ENCODE results near the gene SLC22A23.

The SLC22A23 gene

DNA sequence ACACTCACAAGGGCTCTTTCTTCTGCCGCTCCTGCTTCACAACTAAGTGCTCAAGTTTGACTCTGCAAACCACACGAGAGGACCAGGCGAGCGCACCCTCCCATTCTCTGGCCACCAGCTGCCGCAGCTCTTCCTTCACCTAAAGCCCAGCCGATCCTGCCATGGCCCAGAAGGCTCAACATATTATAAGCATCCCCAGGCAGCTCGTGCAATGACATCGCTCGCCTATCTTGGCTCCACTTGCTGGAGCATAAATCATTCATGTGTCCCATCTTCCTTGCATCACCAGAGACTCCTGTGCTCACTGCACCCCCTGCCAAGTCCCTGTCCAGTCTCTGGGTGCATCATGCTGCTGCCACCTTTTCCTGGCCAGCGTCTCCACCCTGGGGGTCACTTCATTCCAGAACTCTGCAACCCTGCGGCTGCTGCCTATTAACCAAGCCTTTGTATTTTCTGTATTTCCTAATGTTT, 139.1 kb downstream of the SLC22A23 start:
- TF ChIP-seq YY1 (IDR thresholded peaks at IDR 0.05; ENCODE audit: low read depth) (no peak), EGR1 (IDR thresholded peaks at IDR 0.05) (no peak), NFIC (IDR thresholded peaks at IDR 0.05) (no peak), CEBPB (IDR thresholded peaks at IDR 0.05) (no peak), ZBTB7A (IDR thresholded peaks at IDR 0.05; ENCODE audit: low read depth) (no peak)
- TF ChIP-seq, protein P1, sequence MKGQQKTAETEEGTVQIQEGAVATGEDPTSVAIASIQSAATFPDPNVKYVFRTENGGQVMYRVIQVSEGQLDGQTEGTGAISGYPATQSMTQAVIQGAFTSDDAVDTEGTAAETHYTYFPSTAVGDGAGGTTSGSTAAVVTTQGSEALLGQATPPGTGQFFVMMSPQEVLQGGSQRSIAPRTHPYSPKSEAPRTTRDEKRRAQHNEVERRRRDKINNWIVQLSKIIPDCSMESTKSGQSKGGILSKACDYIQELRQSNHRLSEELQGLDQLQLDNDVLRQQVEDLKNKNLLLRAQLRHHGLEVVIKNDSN (IDR thresholded peaks at IDR 0.05) = no peak
- TF ChIP-seq, protein P2, sequence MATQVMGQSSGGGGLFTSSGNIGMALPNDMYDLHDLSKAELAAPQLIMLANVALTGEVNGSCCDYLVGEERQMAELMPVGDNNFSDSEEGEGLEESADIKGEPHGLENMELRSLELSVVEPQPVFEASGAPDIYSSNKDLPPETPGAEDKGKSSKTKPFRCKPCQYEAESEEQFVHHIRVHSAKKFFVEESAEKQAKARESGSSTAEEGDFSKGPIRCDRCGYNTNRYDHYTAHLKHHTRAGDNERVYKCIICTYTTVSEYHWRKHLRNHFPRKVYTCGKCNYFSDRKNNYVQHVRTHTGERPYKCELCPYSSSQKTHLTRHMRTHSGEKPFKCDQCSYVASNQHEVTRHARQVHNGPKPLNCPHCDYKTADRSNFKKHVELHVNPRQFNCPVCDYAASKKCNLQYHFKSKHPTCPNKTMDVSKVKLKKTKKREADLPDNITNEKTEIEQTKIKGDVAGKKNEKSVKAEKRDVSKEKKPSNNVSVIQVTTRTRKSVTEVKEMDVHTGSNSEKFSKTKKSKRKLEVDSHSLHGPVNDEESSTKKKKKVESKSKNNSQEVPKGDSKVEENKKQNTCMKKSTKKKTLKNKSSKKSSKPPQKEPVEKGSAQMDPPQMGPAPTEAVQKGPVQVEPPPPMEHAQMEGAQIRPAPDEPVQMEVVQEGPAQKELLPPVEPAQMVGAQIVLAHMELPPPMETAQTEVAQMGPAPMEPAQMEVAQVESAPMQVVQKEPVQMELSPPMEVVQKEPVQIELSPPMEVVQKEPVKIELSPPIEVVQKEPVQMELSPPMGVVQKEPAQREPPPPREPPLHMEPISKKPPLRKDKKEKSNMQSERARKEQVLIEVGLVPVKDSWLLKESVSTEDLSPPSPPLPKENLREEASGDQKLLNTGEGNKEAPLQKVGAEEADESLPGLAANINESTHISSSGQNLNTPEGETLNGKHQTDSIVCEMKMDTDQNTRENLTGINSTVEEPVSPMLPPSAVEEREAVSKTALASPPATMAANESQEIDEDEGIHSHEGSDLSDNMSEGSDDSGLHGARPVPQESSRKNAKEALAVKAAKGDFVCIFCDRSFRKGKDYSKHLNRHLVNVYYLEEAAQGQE (IDR thresholded peaks at IDR 0.05; ENCODE audit: low read depth) = no peak

DNA sequence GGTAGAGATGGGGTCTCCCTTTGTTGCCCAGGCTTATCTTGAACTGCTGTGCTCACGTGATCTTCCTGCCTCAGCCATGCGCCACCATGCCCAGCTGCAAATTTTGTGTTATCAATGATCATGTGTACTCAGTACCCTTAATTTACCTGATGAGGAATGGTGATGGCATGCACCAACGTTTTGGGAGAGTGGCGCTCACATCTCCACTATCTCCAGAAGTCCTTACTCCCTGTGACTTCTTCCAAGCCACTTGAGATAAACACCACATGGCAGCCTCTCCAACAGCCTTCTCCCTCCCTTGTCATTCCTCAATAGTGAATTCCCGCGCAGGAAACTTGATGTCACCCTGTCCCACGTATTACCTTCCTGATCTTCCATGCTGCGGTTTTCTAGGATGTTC, 140.0 kb downstream of the SLC22A23 start:
- no peak for TF ChIP-seq EP300 (IDR thresholded peaks at IDR 0.05; ENCODE audit: borderline replicate concordance)
- TF ChIP-seq CEBPB (IDR thresholded peaks at IDR 0.05) = no peak

DNA sequence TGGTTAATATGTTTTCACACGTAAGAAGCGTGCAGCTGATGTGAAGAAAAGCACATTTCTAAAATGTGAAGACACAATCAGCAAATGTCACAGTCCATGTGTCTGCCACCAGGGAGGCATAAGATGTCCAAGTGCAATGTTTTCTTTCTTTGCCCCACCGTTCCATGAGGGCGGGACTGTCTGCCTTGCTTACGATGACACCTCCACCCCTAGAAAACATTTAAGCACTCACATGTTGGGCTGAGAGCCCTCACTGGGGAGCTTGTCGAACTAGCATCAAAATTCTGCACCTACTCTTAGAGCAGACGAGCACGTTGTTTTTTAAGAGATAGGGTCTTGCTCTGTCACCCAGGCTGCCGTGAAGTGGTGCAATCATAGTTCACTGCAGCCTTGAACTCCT, 140.5 kb downstream of the SLC22A23 start:
- TF ChIP-seq, protein P1 (IDR thresholded peaks at IDR 0.05) = no peak
- TF ChIP-seq RAD21 (IDR thresholded peaks at IDR 0.05; ENCODE audit: low read depth) (no peak), YY1 (IDR thresholded peaks at IDR 0.05; ENCODE audit: low read depth) (no peak), EP300 (IDR thresholded peaks at IDR 0.05; ENCODE audit: borderline replicate concordance) (no peak), TEAD4 (IDR thresholded peaks at IDR 0.05) (no peak), NFIC (IDR thresholded peaks at IDR 0.05) (no peak)

DNA sequence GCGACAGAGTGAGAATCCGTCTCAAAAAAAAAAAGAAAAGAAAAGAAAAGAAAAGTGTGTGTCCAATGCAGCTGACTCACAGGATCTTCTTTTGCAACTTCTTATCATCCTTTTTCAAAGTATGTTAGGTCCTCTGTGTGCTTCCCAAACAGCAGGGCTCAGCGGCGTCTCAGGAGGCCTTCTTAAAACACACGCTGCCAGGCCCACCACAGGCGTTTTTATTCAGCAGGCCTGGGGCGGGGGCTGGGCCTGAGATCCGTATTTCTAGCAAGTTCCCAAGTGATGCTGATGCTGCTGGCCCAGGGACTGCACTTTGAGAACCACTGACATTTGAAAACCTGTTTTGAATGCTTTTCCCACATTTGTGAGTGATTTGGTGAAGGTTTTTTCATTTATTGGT, 141.0 kb downstream of the SLC22A23 start:
- TF ChIP-seq ZBTB7A (IDR thresholded peaks at IDR 0.05; ENCODE audit: low read depth) (no peak), YY1 (IDR thresholded peaks at IDR 0.05; ENCODE audit: low read depth) (no peak), TAF1 (IDR thresholded peaks at IDR 0.05; ENCODE audit: low read depth) (no peak)

DNA sequence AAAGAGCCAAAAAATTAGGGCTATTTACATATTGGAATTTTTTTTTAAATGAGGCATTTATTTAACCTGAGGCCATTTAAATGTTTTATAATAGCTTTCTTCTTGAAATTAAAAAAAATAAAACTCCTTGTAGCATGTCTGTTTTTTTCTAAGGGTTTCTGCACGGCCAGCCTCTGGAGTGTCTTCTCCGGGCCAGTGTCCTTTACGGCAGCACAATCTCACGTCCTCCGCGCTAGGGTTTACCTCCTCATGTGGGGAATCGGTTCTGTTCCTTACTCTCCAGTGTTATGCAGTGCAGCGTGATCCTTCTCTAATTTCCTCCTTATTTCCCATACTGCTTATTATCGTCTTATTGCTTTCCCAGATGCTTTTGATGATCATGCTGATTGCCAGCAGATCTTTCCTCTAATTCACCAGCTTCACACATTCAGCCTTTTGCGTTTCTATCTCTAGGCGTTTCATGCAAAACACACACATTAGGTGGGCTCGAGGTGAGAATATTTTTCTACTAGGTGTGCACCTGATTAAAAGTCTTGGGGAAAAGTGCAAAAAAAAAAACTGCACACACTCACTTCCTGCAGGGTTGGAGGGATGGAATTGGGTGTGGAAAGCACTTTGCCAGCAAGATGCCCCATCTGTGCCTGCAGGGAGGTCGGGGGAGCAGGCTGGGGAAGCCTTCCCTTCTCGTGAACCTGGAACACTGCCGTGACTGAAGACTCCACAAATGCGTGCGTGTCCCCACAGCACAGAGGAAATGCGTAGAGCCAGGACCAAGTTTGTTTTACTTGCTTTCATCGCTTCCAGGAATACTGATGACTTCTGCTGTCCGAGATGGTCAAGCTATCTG, 142.0 kb downstream of the SLC22A23 start:
- TF ChIP-seq YY1 (IDR thresholded peaks at IDR 0.05; ENCODE audit: low read depth) (no peak), EGR1 (IDR thresholded peaks at IDR 0.05) (no peak), FOXM1 (IDR thresholded peaks at IDR 0.05; ENCODE audit: borderline replicate concordance, low read depth) (no peak), CEBPB (IDR thresholded peaks at IDR 0.05) (no peak), EP300 (IDR thresholded peaks at IDR 0.05; ENCODE audit: borderline replicate concordance) (no peak), TEAD4 (IDR thresholded peaks at IDR 0.05) (no peak), TCF12 (IDR thresholded peaks at IDR 0.05; ENCODE audit: low read depth) (no peak), ZBTB7A (IDR thresholded peaks at IDR 0.05; ENCODE audit: low read depth) (no peak), NFIC (IDR thresholded peaks at IDR 0.05) (no peak), RAD21 (IDR thresholded peaks at IDR 0.05; ENCODE audit: low read depth) (no peak), TAF1 (IDR thresholded peaks at IDR 0.05; ENCODE audit: low read depth) (no peak), CREB1 (IDR thresholded peaks at IDR 0.05; ENCODE audit: low read depth) (no peak)
- TF ChIP-seq, protein P3, sequence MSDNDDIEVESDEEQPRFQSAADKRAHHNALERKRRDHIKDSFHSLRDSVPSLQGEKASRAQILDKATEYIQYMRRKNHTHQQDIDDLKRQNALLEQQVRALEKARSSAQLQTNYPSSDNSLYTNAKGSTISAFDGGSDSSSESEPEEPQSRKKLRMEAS (IDR thresholded peaks at IDR 0.05) = no peak
- TF ChIP-seq, protein P1 (IDR thresholded peaks at IDR 0.05) = no peak
- TF ChIP-seq, protein P2 (IDR thresholded peaks at IDR 0.05; ENCODE audit: low read depth) = no peak

DNA sequence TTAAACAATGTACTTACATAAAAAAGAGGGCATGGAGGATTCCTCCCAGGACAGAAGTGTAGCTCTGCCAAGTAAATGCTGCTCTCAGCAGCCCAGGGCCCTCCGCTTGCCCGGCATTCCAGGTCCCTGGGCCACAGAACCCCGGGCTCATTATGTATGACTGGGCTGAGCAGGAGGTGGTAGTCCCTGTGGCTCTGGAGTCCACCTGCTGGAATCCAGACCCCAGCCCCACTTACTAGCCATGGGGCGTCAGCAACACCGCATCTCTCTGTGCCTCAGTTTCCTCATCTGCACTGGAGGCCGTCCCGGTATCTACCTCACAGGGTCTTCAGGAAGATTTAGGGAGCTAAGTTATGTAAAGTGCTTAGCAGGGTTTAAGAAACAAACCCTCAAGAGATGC, 142.7 kb downstream of the SLC22A23 start:
- TF ChIP-seq EP300 (IDR thresholded peaks at IDR 0.05; ENCODE audit: borderline replicate concordance) (no peak), FOXM1 (IDR thresholded peaks at IDR 0.05; ENCODE audit: borderline replicate concordance, low read depth) (no peak)
